HG03354 (cell line): Measurements from ENCODE around the gene PUM2.

Source experiments
- ATAC-seq: cut with Tn5 transposase; IDR thresholded peaks from one replicate; pipeline ENCODE4 v1.9.1; 2021; ENCODE audit warnings: mild to moderate bottlenecking; ENCODE audit not compliant: unreplicated experiment, poor library complexity, severe bottlenecking

PUM2 gene

DNA sequence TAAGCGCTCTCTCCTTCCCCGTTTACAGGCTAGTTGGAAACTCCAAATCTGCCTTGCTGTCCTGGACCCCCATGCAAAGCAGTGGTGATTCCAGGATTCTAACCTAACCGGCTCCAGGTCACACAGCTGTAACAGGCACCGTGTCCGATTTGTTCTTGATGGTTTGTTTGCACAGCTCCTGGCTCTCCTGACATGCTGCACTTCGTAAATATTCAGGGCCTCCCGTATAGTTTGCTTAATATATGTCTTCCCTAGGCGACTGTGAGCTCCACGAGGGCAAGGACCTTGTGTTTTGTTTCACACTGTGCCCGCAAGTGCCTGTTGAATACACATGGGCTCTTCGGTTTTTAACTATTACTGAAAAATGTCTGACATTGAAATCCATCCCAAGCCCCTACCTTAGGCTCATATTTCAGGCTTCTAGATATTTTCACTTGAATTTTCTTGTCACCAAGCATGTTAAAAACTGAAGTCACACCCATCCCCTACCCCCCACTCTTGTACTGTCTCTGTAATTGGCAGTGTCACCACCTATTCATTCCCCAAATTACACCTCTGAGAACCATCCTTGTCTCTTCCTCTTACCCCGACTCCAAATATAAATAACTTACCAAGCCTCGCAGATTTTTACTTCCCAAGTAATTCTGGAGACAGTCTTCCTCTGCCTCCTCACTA lies 1.0 kb upstream of the PUM2 start:
- ATAC-seq: no peak

DNA sequence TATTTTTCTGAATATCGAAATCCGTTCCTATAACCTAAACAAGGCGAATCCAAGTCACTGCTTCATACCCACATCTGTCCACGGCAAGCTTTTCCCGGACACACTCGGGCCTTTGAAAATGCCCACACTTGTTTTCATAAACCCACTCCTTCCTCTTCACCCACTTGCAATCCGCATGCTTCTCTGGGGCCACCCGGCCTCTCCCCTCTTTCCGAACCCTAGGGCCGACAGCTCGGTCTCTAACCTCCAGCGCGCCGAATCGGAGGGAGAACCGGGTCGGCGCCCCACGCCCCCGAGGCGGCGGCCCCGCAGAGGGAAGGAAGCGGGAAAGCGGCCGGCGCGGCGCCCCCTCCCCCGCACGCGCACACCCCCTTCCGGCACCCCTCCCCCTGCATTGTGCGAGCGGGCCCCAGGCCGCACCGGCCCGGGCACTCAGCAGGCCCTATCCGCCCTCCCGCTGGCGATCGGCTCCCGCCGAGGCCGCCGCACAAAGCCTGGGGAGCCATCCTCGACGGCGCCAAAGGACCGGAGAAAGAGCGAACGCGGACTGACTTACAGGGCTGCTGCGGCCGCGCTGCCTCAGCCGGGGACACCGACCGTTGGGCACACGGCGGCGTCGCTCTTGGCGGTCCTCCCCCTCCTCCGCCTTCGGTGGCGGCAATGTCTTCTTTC lies 467 bp downstream of the PUM2 start:
- ATAC-seq: peak; percentile 34

DNA sequence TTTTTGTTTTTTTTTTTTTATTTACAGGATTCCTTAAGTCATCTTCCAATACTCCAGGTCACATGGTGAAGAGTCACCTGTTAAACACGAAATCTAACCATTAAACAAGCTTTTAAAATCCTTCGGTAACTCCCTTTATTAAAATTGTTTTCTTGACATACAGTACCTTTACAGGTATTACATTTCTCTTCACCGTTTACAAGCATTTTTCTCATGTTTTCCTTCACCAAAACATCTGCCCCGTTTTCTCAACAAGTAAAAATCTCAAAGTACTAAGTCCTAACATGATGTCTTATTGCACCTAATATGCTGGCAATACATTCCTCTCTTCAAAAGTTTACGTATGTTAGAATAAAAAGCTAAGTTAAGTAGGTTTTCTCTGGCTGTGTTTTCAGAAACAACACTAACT lies 1.1 kb downstream of the PUM2 start:
- no peak for ATAC-seq

DNA sequence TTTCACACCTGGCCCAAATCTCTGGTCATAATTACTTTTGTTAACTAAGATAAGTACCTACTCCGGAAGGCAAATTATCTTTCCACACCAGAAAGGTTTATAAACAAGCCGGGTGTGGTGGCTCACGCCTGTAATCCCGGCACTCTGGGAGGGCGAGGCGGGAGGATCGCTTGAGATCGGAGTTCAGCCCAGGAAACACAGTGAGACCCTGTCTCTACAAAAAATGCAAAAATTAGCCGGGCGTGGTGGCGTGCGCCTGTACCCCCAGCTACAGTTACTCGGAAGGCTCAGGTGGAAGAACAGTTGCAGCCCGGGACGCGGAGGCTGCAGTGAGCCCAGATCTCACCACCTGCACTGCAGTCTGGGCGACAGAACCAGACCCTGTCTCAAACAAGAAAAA lies 2.1 kb downstream of the PUM2 start:
- no peak for ATAC-seq

DNA sequence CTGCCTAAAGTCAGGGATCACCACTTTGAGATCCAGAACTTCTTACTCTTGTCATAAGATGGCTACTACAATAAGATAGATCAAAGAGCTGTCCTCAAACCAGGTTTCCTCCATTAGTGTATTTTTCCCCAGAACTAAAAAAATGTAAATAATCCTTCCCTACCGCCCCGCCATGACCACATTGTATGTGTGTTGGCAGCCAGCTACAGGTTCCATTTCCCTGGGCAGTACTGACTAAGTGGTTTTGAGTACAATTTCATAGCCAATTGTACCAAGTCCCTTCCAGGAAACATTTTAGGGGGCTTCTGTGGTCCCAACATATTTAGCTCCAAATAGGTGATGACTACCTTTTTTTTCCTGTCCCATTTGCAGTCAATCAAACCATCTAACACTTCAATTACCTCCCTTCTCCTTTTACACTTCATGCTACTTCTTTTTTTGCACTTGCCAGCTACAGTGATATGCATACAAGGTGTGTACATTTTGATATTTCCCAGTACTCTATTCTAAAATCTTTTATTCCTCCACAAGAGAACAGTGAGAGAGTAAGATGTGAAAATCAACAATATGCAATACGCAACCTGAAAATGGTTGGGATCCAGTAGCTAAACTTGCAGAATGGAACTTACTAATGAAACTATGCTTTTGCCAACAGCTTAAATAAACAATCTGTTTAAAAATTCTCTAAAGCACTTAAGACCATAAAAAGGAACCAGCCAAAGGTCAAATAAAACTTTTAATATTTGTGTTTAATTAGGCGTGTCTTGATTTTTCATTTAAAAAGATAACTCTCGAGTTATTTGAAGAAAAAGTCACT lies 3.9 kb downstream of the PUM2 start:
- no peak for ATAC-seq

DNA sequence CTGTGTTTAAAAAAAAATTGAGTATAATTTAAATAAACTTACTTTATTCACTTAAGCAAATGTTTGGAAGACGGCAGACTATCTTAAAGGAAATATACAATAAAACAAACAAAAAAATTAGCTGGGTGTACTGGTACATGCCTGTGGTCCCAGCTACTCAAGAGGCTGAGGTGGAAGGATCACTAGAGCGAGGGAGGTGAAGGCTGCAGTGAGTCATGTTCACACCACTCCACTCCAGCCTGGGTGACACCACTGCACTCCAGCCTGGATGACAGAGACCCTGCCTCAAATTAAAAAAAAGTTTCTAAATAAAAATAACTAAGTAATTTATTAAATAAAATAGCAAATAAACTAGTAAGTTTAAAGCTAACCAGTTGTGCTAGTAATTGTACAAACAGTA lies 7.5 kb downstream of the PUM2 start:
- no peak for ATAC-seq

DNA sequence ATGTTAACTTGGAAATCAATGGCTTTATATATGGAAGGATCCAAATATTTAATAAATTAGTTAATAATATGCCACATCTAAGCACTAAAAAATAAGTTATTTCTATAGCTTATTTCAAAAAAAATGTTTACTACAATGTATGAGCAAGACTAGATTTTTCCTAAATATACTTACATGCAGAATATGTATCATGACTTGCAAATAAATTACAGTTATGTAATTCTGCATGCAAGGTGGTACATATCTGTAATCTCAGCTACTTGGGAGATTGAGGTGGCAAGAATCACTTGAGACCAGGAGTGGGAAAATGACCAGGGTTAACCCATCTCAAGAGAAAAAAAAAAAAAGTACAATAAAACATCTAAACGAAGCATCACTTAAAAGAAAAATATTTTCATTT lies 11.6 kb downstream of the PUM2 start:
- no peak for ATAC-seq

DNA sequence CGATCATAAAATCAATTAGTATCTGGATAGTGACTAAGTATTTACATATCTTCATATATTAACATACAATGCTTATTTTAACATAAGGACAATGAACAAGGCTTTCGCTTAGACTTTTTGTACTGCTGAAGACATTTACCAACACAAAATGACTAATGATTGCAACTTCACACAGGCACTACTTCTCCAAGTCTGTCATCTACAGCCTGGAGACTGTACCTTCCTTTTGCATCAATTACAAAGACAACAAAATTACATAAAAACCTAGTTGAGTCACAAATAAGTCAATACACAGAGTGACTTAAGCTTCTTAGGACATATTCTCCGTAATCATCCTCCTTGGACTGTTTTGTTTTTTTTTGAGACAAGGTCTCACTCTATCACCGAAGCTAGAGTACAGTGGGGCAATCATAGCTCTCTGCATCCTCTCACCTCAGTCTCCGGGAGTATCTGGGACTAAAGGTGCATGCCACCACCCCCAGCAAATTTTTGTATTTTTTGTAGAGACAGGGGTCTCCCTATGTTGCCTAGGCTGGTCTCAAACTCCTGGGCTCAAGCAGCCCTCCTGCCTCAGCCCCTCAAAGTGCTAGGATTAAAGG lies 15.9 kb downstream of the PUM2 start:
- no peak for ATAC-seq

DNA sequence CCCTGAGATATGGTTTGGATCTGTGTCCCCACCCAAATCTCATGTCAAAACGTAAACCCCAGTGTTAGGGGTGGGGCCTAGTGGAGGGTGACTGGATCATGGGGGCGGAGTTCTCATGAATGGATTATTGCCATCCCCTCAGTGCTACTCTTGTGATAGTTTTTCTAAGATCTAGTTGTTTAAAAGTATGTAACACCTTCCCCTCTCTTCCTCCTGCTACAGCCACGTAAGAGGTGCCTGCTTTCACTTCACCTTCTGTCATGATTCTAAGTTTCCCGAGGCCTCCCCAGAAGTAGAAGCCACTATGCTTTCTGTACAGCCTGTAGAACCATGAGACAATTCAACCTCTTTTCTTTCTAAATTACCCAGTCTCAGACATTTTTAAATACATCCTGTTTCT lies 16.9 kb downstream of the PUM2 start:
- ATAC-seq: no peak

DNA sequence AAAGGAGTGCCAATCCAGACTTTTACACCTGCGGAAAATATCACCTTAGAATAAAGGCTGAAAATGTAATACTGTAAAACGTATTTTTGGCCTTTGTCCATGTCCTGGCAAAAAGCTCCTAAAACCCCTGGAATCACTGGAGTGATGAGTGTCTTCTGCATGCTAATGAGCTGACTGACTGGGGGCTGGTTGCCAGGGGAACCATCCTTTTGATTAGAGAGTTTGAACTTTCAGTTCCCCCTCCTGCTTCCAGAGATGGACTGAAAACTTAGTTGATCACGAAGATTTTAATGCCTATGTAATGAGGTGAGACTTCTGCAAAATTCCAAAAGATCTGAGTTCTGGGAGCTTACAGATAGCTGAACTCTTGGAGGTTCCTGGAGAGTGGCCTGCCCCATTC lies 20.5 kb downstream of the PUM2 start:
- no peak for ATAC-seq

DNA sequence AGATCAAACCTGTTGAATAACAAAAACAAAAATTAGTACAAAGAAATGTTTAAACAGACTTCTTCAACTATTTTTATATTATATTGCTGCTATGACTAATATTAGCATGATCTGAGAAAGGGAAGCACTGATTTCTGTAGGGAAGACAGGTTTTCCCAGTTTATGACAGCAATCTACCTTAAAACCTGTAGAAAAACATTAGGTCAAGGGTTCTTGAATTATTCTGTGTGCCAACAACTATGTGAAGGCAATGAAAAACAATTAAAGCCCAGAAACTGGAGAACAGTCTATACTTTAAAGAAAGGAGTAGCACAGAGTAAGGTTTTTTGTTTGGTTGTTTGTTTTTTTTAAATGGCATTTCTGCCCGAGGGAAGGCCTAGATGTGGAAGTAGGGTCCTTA lies 23.3 kb downstream of the PUM2 start:
- no peak for ATAC-seq

DNA sequence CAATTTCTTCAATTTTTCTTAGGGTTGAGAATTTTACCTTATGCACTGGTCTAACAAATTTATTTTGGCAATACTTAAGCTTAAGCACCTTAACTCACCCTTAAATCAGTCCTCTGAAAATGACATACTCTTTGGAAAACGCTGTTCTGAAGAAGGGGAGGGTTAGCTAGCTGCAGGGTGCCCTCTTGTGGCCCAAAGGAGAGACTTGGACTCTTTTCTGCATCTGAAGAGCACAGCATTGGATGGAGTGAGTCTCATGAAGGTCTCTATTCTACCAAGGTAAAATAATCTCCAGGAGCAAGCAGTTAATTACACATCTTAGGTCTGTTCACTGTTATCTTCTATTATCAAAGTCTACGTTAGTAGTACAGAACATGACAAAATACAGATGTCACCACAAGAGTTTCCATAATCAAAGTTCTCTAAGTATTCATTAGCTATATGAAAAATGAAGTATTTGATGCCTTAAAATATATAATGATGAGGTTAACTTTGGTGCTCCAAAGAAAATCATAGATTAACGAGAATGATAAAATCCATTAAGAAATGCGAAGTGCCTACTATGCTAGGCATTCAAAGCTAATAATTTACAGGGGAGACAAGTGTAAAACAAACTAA lies 24.4 kb downstream of the PUM2 start:
- ATAC-seq: peak; percentile 85

DNA sequence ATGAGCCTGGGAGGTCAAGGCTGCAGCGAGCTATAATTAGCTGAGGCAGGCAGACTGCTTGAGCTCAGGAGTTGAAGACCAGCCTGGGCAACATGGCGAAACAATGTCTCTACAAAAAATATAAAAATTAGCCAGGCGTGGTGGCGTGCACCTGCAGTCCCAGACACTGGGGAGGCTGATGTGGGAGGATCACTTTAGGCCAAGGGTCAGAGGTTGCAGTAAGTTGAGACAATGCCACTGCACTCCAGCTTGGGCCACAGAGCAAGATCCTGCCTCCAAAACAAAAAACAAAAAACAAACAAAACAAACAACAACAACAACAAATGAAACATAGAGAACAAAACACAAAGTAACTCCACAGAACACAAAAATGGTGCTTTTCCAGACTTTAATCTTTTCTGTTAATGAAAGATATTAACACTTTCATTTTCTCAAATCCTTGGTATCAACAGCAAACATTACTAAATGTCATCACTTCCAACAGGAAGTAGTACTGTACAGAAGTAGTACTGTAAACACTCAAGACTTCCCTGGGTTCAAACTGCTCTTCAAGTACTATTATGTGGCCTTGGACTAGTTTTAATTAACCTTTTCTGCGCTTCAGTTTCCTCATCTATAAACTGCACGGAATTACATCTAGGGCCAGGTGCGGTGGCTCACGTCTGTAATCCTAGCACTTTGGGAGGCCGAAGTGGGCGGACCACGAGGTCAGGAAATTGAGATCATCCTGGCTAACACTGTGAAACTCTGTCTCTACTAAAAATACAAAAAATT lies 27.9 kb downstream of the PUM2 start:
- ATAC-seq: no peak

DNA sequence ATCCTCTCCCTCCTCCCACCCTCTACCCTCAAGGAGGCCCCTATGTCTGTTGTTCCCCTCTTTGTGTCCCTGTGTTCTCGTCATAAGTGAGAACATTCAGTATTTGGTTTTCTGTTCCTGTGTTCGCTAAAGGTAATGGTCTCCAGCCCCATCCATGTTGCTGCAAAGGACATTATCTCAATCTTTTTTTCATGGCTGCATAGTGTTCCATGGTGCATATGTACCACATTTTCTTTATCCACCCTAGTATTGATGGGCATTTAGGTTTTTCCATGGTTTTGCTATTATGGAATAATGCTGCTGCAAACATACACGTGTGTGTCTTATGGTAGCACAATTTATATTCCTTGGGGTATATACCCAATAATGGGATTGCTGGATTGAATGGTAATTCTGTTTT lies 33.0 kb downstream of the PUM2 start:
- no peak for ATAC-seq

DNA sequence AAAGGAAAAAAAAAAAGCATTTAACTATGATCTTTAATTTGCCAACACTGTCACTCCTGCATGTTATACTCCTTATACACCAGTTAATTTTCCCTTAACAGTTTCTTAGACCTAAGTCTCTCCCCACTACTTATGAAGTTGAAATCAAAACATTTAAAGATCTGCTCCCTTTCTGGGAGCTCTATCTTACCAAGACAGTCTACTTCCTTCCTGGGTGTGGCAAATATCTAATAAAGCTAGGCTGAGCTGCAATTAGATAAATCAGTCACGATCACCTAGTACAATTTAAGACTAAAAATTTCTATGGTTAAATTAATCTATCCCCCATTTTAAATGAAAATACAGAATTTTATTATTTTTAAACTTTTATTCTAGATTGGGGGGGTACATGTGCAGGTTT lies 33.4 kb downstream of the PUM2 start:
- no peak for ATAC-seq

DNA sequence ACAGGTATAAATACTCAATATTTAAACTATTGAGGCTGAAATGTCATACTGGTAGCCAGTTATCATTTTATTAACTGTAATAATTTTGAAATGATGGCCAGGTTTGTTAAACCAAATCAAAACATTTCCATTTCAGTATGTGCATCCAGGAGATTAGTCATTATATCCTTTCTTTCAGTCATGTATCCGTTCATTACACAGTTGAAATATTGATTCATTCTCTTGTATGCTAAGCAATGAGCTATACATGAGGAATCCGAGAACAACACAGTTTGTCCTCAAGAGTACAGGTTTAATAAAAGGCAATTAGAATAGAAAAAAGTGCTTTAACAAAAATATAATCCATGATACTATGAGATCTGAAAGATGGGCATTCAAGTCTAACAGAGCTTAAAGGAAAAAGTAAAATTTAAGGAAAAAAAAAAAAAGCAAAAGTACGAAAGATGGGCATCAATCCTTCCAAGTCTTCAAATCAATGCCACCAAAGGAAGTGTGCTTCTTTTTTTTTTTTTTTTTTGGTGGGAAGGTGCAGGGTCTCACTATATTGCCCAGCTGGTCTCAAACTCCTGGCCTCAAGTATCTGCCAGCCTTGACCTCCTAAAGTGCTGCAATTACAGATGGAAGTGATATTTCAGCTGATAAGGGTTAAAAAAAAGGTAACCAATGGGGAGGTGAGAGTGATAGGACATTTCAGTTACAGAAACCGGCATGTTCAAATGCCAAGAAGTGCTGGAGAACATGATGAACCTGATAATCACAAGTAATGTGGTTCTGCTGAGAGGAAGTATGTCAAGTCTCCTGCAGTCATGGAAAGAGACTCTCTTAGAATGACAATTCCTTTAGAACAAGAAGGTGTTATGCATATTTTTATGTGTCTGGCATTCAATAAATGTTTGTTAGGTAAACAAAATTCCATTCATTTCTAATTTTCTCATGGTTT lies 35.8 kb downstream of the PUM2 start:
- no peak for ATAC-seq

DNA sequence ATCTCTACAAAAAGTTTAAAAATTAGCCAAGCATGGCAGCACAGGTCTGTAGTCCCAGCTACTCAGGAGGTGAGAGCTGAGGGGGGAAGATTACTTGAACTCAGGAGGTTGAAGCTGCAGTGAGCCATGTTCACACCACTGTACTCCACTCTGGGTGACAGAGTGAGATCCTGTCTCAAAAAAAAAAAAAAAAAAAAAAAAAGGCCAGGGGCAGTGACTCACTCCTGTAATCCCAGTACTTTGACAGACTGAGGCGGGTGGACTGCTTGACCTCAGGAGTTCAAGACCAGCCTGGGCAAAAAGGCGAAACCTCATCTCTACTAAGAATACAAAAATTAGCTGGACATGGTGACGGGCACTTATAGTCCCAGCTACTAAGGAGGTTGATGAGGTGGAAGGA lies 37.0 kb downstream of the PUM2 start:
- ATAC-seq: no peak

DNA sequence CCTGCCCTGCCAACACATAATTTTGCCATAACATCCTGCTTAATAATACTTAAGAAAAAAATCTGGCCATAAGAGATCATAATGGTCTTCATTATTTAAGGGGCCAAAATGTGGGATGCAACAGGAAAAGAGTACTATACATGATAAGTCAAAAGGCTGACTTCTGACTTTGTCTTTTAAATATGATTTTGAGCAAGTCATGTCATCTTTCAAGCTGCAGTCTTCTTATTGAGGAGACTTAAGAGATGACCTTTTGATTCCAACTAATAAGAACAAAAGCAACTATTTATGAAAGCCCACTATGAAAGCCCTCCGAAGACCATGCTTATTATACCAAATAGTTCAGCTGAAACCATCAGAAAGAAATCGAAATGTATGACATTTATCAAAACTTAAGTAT lies 41.6 kb downstream of the PUM2 start:
- no peak for ATAC-seq
